Measurements from ENCODE around the gene PDSS1. TPM values are rescaled to one million over a fixed set of nuclear protein-coding genes. Genes with fewer than 3 reads are reported as not detected.
A peak's percentile ranks its signal among the peaks of the same experiment; 100 is the strongest.
"Not testable (repeated sequence)": the region's sequence is repeated elsewhere in the genome, so short reads cannot be mapped to it uniquely, and the experiment has no call there.

Gene PDSS1
- total and polyA plus RNA-seq, 4 experiments from 2014 or later = 2.5 to 4.5 (median 3.2) TPM

DNA sequence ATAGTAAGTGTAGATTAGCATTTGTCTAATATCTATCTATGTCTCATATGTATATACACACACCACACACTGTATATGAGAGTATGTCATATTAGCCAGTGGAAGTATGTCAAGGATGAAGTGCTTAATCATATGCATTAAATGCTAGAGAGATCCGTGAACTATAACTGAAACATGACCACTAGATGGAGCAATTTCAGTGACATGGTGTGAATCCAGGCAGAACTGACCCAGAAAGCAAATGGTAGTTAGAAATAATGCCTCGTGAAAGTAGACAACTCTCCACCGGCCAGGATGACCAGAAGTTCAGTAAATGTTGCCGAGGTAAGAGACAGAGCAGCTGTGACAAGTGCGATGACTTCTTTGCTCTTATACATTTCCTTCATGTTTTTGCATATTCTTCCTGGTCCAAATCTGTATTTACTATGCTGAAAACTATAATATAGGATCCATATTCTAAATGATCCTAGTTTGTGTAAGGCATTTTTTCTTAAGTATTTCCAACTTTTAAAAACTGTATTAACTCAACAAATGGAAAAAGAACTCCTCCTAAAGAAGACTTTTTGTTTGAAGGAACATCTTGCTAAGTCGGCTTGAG, 12.7 kb upstream of the PDSS1 start:
- intact Hi-C loops (cut with micrococcal nuclease) = loop anchor here (2.0 to 10.0 kb wide), 4 partner anchors 43 to 350 kb away; no protein-coding TSS in a partner anchor
- H3K27ac Mint-ChIP-seq = peak overlapping the region in 3 of 7 donors; percentile 5 to 19 (median 18)
- H3K4me1 ChIP-seq (ENCODE audit: insufficient read depth, low read length) = peaks cover 21% of the 10 kb centered on the region
- not testable (repeated sequence) for H3K36me3 Mint-ChIP-seq; H3K27ac ChIP-seq (ENCODE audit: low read depth, low read length); H3K9me3 Mint-ChIP-seq; H3K36me3 ChIP-seq (ENCODE audit: insufficient read depth, low read length); H3K27me3 Mint-ChIP-seq; H3K4me3 ChIP-seq (ENCODE audit: low read length in 2 of 2); H3K9me3 ChIP-seq (ENCODE audit: control insufficient read depth in 1 of 2, low read length in 2 of 2); H3K27me3 ChIP-seq (ENCODE audit: insufficient read depth, low read length)
- POLR2A ChIA-PET (ENCODE audit: partially characterized antibody) = interaction anchor here (1.5 kb wide), 1 partner anchor 12 kb away, joined by 6 read pairs; no protein-coding TSS in a partner anchor
- H3K4me1 Mint-ChIP-seq = peaks cover 19 to 33% (median 28%) of the 10 kb centered on the region in 4 donors
- H3K4me3 Mint-ChIP-seq = peak overlapping the region in 4 of 8 donors; percentile 10 to 48 (median 44)
- DNase-seq = peak in 4 of 5 donors; percentile 29 to 47 (median 39)
- CTCF ChIA-PET (ENCODE audit: partially characterized antibody) = interaction anchor here (2.4 to 3.4 kb wide), 3 partner anchors 11 to 198 kb away, joined by 11 to 27 read pairs (median 19); no protein-coding TSS in a partner anchor

DNA sequence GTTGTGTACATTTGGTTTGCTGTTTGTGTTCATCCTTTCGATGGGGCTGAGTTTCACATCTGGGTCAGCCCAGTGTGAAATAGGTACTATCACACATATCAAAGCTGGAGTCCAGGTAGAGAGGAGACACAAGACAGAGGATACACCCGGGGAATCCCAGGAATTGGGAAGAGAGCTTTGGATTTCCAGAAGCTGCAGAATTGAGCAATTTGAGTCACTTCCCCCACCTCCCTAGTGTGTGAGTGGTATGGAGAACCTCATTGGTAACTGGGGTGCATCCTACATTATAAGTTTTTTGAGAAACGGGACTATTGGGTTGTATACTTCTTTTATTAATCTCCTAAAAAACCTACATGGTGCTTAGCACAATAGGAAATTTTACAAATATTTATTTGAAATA, 12.1 kb upstream of the PDSS1 start:
- H3K27ac Mint-ChIP-seq = no peak overlapping the region
- no peak overlapping the region for H3K4me3 Mint-ChIP-seq
- no peak overlapping the region for H3K4me3 ChIP-seq (ENCODE audit: low read length in 2 of 2)
- ChIA-PET CTCF (ENCODE audit: partially characterized antibody) (interaction anchor here (1.3 to 3.4 kb wide), 5 partner anchors 11 to 197 kb away, joined by 4 to 27 read pairs (median 11); no protein-coding TSS in a partner anchor), POLR2A (ENCODE audit: partially characterized antibody) (interaction anchor here (1.5 kb wide), 1 partner anchor 11 kb away, joined by 6 read pairs; no protein-coding TSS in a partner anchor)
- intact Hi-C loops (cut with micrococcal nuclease) = loop anchor here (2.0 to 10.0 kb wide), 3 partner anchors 81 to 351 kb away; no protein-coding TSS in a partner anchor
- H3K36me3 ChIP-seq (ENCODE audit: insufficient read depth, low read length) = no peaks in the 10 kb centered on the region
- DNase-seq = no peak
- peaks cover 2 to 4% of the 10 kb centered on the region in 2 donors for H3K27me3 Mint-ChIP-seq
- H3K9me3 ChIP-seq (ENCODE audit: control insufficient read depth in 1 of 2, low read length in 2 of 2) = no peaks in the 10 kb centered on the region
- H3K27ac ChIP-seq (ENCODE audit: low read depth, low read length) = no peak overlapping the region
- H3K4me1 ChIP-seq (ENCODE audit: insufficient read depth, low read length) = peaks cover 21% of the 10 kb centered on the region
- no peaks in the 10 kb centered on the region for H3K36me3 Mint-ChIP-seq
- no peaks in the 10 kb centered on the region for H3K27me3 ChIP-seq (ENCODE audit: insufficient read depth, low read length)
- peaks cover 21 to 35% (median 28%) of the 10 kb centered on the region in 4 donors for H3K4me1 Mint-ChIP-seq
- peaks cover 0 to 3% (median 0%) of the 10 kb centered on the region in 8 donors for H3K9me3 Mint-ChIP-seq

GRCh38 chr10:26689399-26689798, 8.1 kb upstream of the PDSS1 start:
- Histone ChIP-seq H3K4me3 (ENCODE audit: low read length in 2 of 2) (no peak overlapping the region), H3K36me3 (ENCODE audit: insufficient read depth, low read length) (no peaks in the 10 kb centered on the region), H3K27me3 (ENCODE audit: insufficient read depth, low read length) (no peaks in the 10 kb centered on the region), H3K9me3 (ENCODE audit: control insufficient read depth in 1 of 2, low read length in 2 of 2) (no peaks in the 10 kb centered on the region), H3K27ac (ENCODE audit: low read depth, low read length) (no peak overlapping the region), H3K4me1 (ENCODE audit: insufficient read depth, low read length) (peaks cover 6% of the 10 kb centered on the region)
- Mint-ChIP-seq H3K27ac (peak overlapping the region in 1 of 7 donors; percentile 36), H3K4me3 (peak overlapping the region in 2 of 8 donors; percentile 4 to 25), H3K36me3 (no peaks in the 10 kb centered on the region), H3K27me3 (peaks cover 7 to 10% of the 10 kb centered on the region in 2 donors), H3K9me3 (peaks cover 0 to 2% (median 0%) of the 10 kb centered on the region in 8 donors), H3K4me1 (peaks cover 11 to 17% (median 14%) of the 10 kb centered on the region in 4 donors)
- POLR2A ChIA-PET (ENCODE audit: partially characterized antibody) = no interaction called here
- DNase-seq = peak in 3 of 5 donors; percentile 14 to 39 (median 18)
- intact Hi-C loops (cut with micrococcal nuclease) = loop anchor here (10.0 kb wide), 1 partner anchor 85 kb away; no protein-coding TSS in a partner anchor
- CTCF ChIA-PET (ENCODE audit: partially characterized antibody) = interaction anchor here (0.7 kb wide), 1 partner anchor 37 kb away, joined by 3 read pairs; no protein-coding TSS in a partner anchor

- CTCF ChIA-PET (ENCODE audit: partially characterized antibody) = no interaction called here
- Mint-ChIP-seq H3K9me3 (peaks cover 0 to 2% (median 0%) of the 10 kb centered on the region in 8 donors), H3K4me1 (peaks cover 7 to 12% (median 9%) of the 10 kb centered on the region in 4 donors), H3K4me3 (no peak overlapping the region), H3K27ac (no peak overlapping the region), H3K27me3 (peaks cover 7 to 8% of the 10 kb centered on the region in 2 donors), H3K36me3 (no peaks in the 10 kb centered on the region)
- Histone ChIP-seq H3K27ac (ENCODE audit: low read depth, low read length) (no peak overlapping the region), H3K36me3 (ENCODE audit: insufficient read depth, low read length) (no peaks in the 10 kb centered on the region), H3K27me3 (ENCODE audit: insufficient read depth, low read length) (no peaks in the 10 kb centered on the region), H3K4me1 (ENCODE audit: insufficient read depth, low read length) (peaks cover 6% of the 10 kb centered on the region), H3K4me3 (ENCODE audit: low read length in 2 of 2) (no peak overlapping the region), H3K9me3 (ENCODE audit: control insufficient read depth in 1 of 2, low read length in 2 of 2) (no peaks in the 10 kb centered on the region)
- intact Hi-C loops (cut with micrococcal nuclease) = loop anchor here (10.0 kb wide), 2 partner anchors 464 to 814 kb away; partner anchors contain the start of genes MASTL, RAB18 and YME1L1
- DNase-seq = no peak
- POLR2A ChIA-PET (ENCODE audit: partially characterized antibody) = no interaction called here
Measured at GRCh38 chr10:26690731-26691475, 6.6 kb upstream of the PDSS1 start.

- H3K27me3 Mint-ChIP-seq; H3K4me3 ChIP-seq (ENCODE audit: low read length in 2 of 2); POLR2A ChIA-PET (ENCODE audit: partially characterized antibody); DNase-seq; H3K36me3 ChIP-seq (ENCODE audit: insufficient read depth, low read length); H3K27ac ChIP-seq (ENCODE audit: low read depth, low read length); H3K4me3 Mint-ChIP-seq; H3K27me3 ChIP-seq (ENCODE audit: insufficient read depth, low read length); H3K9me3 Mint-ChIP-seq; H3K9me3 ChIP-seq (ENCODE audit: control insufficient read depth in 1 of 2, low read length in 2 of 2); H3K36me3 Mint-ChIP-seq; H3K27ac Mint-ChIP-seq: not testable (repeated sequence)
- intact Hi-C loops (cut with micrococcal nuclease) = loop anchor here (10.0 kb wide), 2 partner anchors 460 to 810 kb away; partner anchors contain the start of genes MASTL, RAB18 and YME1L1
- CTCF ChIA-PET (ENCODE audit: partially characterized antibody) = interaction anchor here (1.3 kb wide), 1 partner anchor 31 kb away, joined by 4 read pairs; no protein-coding TSS in a partner anchor
- H3K4me1 ChIP-seq (ENCODE audit: insufficient read depth, low read length) = peaks cover 18% of the 10 kb centered on the region
- H3K4me1 Mint-ChIP-seq = peaks cover 17 to 29% (median 22%) of the 10 kb centered on the region in 4 donors
Measured at GRCh38 chr10:26694536-26694935, 3.0 kb upstream of the PDSS1 start.

DNA sequence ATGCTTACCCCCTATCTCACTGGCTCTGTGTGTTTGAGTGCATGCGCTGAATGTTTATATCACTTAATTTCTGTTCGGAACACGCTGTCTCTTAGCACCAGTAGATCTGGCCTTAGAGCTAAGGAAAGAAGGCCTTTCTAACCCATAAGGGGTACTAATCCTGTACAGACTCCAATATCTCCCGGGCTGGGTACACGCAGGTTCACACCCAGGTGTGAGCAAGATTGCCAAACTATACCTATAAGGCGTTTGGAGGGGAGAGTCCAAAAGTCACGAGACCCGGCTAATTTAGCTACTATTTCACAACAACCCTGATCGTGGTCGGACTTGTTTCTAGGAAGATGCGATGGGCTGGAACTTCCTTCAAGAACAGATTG, 727 bp upstream of the PDSS1 start:
- H3K4me1 ChIP-seq (ENCODE audit: insufficient read depth, low read length) = peaks cover 16% of the 10 kb centered on the region
- no peaks in the 10 kb centered on the region for H3K36me3 ChIP-seq (ENCODE audit: insufficient read depth, low read length)
- Mint-ChIP-seq H3K9me3 (no peaks in the 10 kb centered on the region), H3K27me3 (peaks cover 0 to under 1% of the 10 kb centered on the region in 2 donors), H3K4me3 (peak overlapping the region; percentile 86 to 98 (median 97)), H3K27ac (peak overlapping the region; percentile 88 to 96 (median 95)), H3K4me1 (peaks cover 19 to 32% (median 26%) of the 10 kb centered on the region in 4 donors), H3K36me3 (peaks cover 0 to 8% of the 10 kb centered on the region in 2 donors)
- no peak for DNase-seq
- peak overlapping the region; percentile 37 to 81 for H3K4me3 ChIP-seq (ENCODE audit: low read length in 2 of 2)
- CTCF ChIA-PET (ENCODE audit: partially characterized antibody) = interaction anchor here (1.0 to 2.1 kb wide), 4 partner anchors 11 to 184 kb away, joined by 3 to 11 read pairs (median 6); no protein-coding TSS in a partner anchor
- H3K27ac ChIP-seq (ENCODE audit: low read depth, low read length) = peak overlapping the region; percentile 50
- no peaks in the 10 kb centered on the region for H3K9me3 ChIP-seq (ENCODE audit: control insufficient read depth in 1 of 2, low read length in 2 of 2)
- no peaks in the 10 kb centered on the region for H3K27me3 ChIP-seq (ENCODE audit: insufficient read depth, low read length)
- POLR2A ChIA-PET (ENCODE audit: partially characterized antibody) = interaction anchor here (1.0 to 2.1 kb wide), 10 partner anchors 12 to 807 kb away, joined by 3 to 13 read pairs (median 6); partner anchors contain the start of genes ABI1, RAB18 and YME1L1
- intact Hi-C loops (cut with micrococcal nuclease) = loop anchor here (1.0 to 10.0 kb wide), 3 partner anchors 165 to 808 kb away; partner anchors contain the start of genes MASTL, RAB18 and YME1L1
